Breast epithelium (tissue), 3 donors: Measurements from ENCODE around the gene LGR5.

Experiments
- CTCF ChIP-seq, 3 donors: fragments of 450-650 bp; IDR thresholded peaks; one replicate each; pipeline ENCODE4 v1.5.1; 2016 to 2017; ENCODE audit warnings: antibody characterized with exemption in 3 of 3, mild to moderate bottlenecking in 3 of 3, moderate library complexity in 3 of 3
- POLR2AphosphoS5 ChIP-seq, 3 donors: sonication (generic); formaldehyde crosslinking; IDR thresholded peaks; one replicate each; pipeline ENCODE4 v1.6.1; 2017; ENCODE audit warnings: antibody characterized with exemption in 3 of 3

GRCh38 chr12:71625476-71625875 lies 185.9 kb downstream of the LGR5 start:
- TF ChIP-seq CTCF (IDR thresholded peaks at IDR 0.05): no peak
- no peak for TF ChIP-seq POLR2AphosphoS5 (IDR thresholded peaks at IDR 0.05)
